Measurements from ENCODE around the gene MDM2. TPM values are rescaled to one million over a fixed set of nuclear protein-coding genes. Genes with fewer than 3 reads are reported as not detected.

MDM2 gene
- total and polyA plus RNA-seq, 2 of the 13 experiments (the other 11 are each of a cell fraction or from before 2014, with no cell fraction given) = 29.3 to 314 TPM

- TF ChIP-seq MAFG (CRISPR knock-in tag; IDR thresholded peaks at IDR 0.05) (no peak), ZNF276 (CRISPR knock-in tag; IDR thresholded peaks at IDR 0.05; ENCODE audit: low read depth) (0 out of 2 replicates have a peak, but pooled peaks have one; percentile 63), ZNF598 (CRISPR knock-in tag; IDR thresholded peaks at IDR 0.05; ENCODE audit: borderline replicate concordance) (peak; percentile 87; the same call in 1 of the 2 replicates), IRF9 (CRISPR knock-in tag; IDR thresholded peaks at IDR 0.05; ENCODE audit: borderline replicate concordance) (peak; percentile 88), ZBTB34 (CRISPR knock-in tag; IDR thresholded peaks at IDR 0.05) (no peak), FOXJ3 (CRISPR knock-in tag; IDR thresholded peaks at IDR 0.05; ENCODE audit: borderline replicate concordance) (peak; percentile 56; the same call in 1 of the 2 replicates), ZNF639 (CRISPR knock-in tag; conservative IDR thresholded peaks at IDR 0.05) (peak; percentile 65; the same call in 1 of the 2 replicates), CSRNP1 (CRISPR knock-in tag; IDR thresholded peaks at IDR 0.05) (peak; percentile 68; the same call in 1 of the 2 replicates), ARNT2 (CRISPR knock-in tag; IDR thresholded peaks at IDR 0.05; ENCODE audit: low read depth) (no peak), SNAI1 (CRISPR knock-in tag; IDR thresholded peaks at IDR 0.05; ENCODE audit: borderline replicate concordance) (no peak), REXO4 (CRISPR knock-in tag; IDR thresholded peaks at IDR 0.05; ENCODE audit: borderline replicate concordance) (no peak), ZNF782 (CRISPR knock-in tag; IDR thresholded peaks at IDR 0.05; ENCODE audit: borderline replicate concordance) (peak; percentile 69; the same call in 1 of the 2 replicates), DZIP1 (CRISPR knock-in tag; IDR thresholded peaks at IDR 0.05) (no peak), HNRNPUL1 (IDR thresholded peaks at IDR 0.05; ENCODE audit: low read depth, low read length) (no peak)
These were observed 3.1 kb upstream of the MDM2 start (continued) for GRCh38 chr12:68804657-68805591.

Data from HepG2 (cell line).